Ovary (tissue), 3 donors: ENCODE data around the gene TMX2.
"Not testable (repeated sequence)": the region's sequence is repeated elsewhere in the genome, so short reads cannot be mapped to it uniquely, and the experiment has no call there.

Experiments used
- POLR2A ChIP-seq: fragments of 450-650 bp; IDR thresholded peaks from one replicate; pipeline ENCODE4 v1.6.1; 2017; ENCODE audit warnings: antibody characterized with exemption, mild to moderate bottlenecking, moderate library complexity
- TF ChIP-seq, protein P1 (sequence below), 3 donors: fragments of 450-650 bp in 2 of 3; fragments of 200-600 bp in 1 of 3; IDR thresholded peaks; one replicate each; pipeline versions ENCODE4 v1.5.1 to v1.8.0; 2016 to 2022; ENCODE audit warnings: antibody characterized with exemption in 3 of 3, mild to moderate bottlenecking in 1 of 3
- donor health status: DM: no; HTN: no; CAD: no.

- TF ChIP-seq, protein P1, sequence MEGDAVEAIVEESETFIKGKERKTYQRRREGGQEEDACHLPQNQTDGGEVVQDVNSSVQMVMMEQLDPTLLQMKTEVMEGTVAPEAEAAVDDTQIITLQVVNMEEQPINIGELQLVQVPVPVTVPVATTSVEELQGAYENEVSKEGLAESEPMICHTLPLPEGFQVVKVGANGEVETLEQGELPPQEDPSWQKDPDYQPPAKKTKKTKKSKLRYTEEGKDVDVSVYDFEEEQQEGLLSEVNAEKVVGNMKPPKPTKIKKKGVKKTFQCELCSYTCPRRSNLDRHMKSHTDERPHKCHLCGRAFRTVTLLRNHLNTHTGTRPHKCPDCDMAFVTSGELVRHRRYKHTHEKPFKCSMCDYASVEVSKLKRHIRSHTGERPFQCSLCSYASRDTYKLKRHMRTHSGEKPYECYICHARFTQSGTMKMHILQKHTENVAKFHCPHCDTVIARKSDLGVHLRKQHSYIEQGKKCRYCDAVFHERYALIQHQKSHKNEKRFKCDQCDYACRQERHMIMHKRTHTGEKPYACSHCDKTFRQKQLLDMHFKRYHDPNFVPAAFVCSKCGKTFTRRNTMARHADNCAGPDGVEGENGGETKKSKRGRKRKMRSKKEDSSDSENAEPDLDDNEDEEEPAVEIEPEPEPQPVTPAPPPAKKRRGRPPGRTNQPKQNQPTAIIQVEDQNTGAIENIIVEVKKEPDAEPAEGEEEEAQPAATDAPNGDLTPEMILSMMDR (IDR thresholded peaks at IDR 0.05): not testable (repeated sequence)
- not testable (repeated sequence) for TF ChIP-seq POLR2A
Observed at GRCh38 chr11:57690474-57690873, 21.9 kb upstream of the TMX2 start.
